ENCODE results near the gene ISYNA1. TPM values are rescaled to one million over a fixed set of nuclear protein-coding genes. Genes with fewer than 3 reads are reported as not detected.

ISYNA1 gene
- total and polyA plus RNA-seq, 2 donors (not counting 1 experiment from before 2014, with no cell fraction given): 22.6 to 28.3 TPM

DNA sequence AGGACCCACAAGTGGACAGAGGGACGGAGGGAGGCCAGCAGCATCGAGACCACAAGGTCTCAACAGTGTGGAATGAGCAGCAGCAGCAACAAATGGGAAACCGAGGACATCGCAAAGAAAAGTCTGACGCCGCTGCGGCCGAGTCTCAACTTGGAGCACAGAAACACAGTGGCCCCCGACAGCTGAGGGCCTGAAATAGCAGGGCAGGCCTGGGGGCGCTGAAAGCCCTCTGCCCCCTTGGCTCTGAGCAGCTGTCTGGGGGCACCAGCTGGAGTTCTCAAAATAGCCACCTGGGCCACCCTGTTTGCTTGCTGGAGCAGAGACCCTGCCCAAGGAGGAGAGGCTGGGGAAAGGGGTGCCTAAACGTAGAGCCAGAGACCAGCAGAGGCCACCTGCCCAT is 5.9 kb upstream of the ISYNA1 start:
- DNase-seq (no peak), ATAC-seq (ENCODE audit: low read depth) (no peak)
- Mint-ChIP-seq H3K4me1 (peaks cover 14% of the 10 kb centered on the region), H3K27me3 (no peaks in the 10 kb centered on the region), H3K27ac (no peak overlapping the region), H3K9me3 (ENCODE audit: insufficient read depth) (no peaks in the 10 kb centered on the region), H3K4me3 (no peak overlapping the region)
- CTCF ChIA-PET: no interaction called here
- WGBS (ENCODE audit: insufficient coverage): 87% methylated on average over 11 of the region's 11 CpGs
- TF ChIP-seq, protein P1, sequence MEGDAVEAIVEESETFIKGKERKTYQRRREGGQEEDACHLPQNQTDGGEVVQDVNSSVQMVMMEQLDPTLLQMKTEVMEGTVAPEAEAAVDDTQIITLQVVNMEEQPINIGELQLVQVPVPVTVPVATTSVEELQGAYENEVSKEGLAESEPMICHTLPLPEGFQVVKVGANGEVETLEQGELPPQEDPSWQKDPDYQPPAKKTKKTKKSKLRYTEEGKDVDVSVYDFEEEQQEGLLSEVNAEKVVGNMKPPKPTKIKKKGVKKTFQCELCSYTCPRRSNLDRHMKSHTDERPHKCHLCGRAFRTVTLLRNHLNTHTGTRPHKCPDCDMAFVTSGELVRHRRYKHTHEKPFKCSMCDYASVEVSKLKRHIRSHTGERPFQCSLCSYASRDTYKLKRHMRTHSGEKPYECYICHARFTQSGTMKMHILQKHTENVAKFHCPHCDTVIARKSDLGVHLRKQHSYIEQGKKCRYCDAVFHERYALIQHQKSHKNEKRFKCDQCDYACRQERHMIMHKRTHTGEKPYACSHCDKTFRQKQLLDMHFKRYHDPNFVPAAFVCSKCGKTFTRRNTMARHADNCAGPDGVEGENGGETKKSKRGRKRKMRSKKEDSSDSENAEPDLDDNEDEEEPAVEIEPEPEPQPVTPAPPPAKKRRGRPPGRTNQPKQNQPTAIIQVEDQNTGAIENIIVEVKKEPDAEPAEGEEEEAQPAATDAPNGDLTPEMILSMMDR (IDR thresholded peaks at IDR 0.05): no peak
- no peak for TF ChIP-seq EZH2 (IDR thresholded peaks at IDR 0.05; ENCODE audit: borderline replicate concordance, insufficient read depth, low read depth, low read length, poor library complexity, severe bottlenecking)
- POLR2A ChIA-PET: interaction anchor here (0.7 kb wide), 1 partner anchor 15 kb away, joined by 4 read pairs; no protein-coding TSS in a partner anchor
- H3K9me3 ChIP-seq (ENCODE audit: control extremely low read depth in 1 of 3, control insufficient read depth in 2 of 3, insufficient read depth in 1 of 3, low read length in 2 of 3): no peaks in the 10 kb centered on the region
- no peak overlapping the region for H3K27ac ChIP-seq (ENCODE audit: low read length in 2 of 2)
- peaks cover 0 to 52% of the 10 kb centered on the region in 2 experiments for H3K36me3 ChIP-seq (replicated peaks in 1 of 2; ENCODE audit: control extremely low read depth in 1 of 2, control insufficient read depth in 1 of 2, extremely low read depth in 1 of 2, insufficient read depth in 2 of 2, low read length in 1 of 2)
- peaks cover 4 to 8% of the 10 kb centered on the region in 2 donors for H3K4me1 ChIP-seq (ENCODE audit: control insufficient read depth in 2 of 2, insufficient read depth in 2 of 2, low read length in 2 of 2)
- intact Hi-C loops (cut with micrococcal nuclease): no loop called here
- peaks cover 28% of the 10 kb centered on the region for H4K20me1 ChIP-seq (ENCODE audit: control insufficient read depth, insufficient read depth, low read length, poor library complexity, severe bottlenecking)
- no peaks in the 10 kb centered on the region for H3K27me3 ChIP-seq (replicated peaks in 1 of 4; ENCODE audit: control extremely low read depth in 1 of 4, control insufficient read depth in 3 of 4, insufficient read depth in 4 of 4, low read length in 3 of 4)
- no peak overlapping the region for H2AFZ ChIP-seq (ENCODE audit: insufficient read depth, low read depth, low read length, poor library complexity, severe bottlenecking)
- no peak overlapping the region for H3K9ac ChIP-seq (ENCODE audit: low read length)
- H3K79me2 ChIP-seq (ENCODE audit: control insufficient read depth, insufficient read depth, low read length): peaks cover 17% of the 10 kb centered on the region
- no peak overlapping the region for H3K4me2 ChIP-seq (replicated peaks; ENCODE audit: low read depth, low read length, poor library complexity, severe bottlenecking)
- H3K4me3 ChIP-seq (ENCODE audit: control extremely low read depth in 1 of 5, extremely low read depth in 1 of 5, insufficient read depth in 1 of 5, low read depth in 2 of 5, low read length in 4 of 5): no peak overlapping the region

DNA sequence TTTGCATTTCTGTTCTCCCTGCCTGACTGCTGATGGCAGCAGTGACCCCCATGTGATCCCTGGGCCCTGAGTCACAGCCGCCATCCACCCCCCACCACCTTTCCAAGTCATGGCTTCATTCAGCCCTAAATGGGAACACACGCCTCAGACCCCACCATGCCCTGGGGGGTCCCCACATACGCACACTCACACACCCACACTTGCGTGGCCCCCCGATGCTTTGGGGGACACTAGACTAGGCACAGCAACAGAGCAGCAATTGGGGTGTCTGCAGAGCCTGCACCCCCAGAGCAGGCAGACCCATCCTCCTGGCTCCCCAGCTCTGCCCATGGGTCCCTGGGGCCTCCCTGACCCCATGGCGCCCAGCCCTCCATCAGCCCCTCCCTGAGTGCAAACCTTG is 5.5 kb upstream of the ISYNA1 start:
- H3K36me3 ChIP-seq (replicated peaks in 1 of 2; ENCODE audit: control extremely low read depth in 1 of 2, control insufficient read depth in 1 of 2, extremely low read depth in 1 of 2, insufficient read depth in 2 of 2, low read length in 1 of 2): peaks cover 0 to 48% of the 10 kb centered on the region in 2 experiments
- ATAC-seq (ENCODE audit: low read depth): no peak
- no peak overlapping the region for H3K9ac ChIP-seq (ENCODE audit: low read length)
- H3K4me1 ChIP-seq (ENCODE audit: control insufficient read depth in 2 of 2, insufficient read depth in 2 of 2, low read length in 2 of 2): peaks cover 4 to 10% of the 10 kb centered on the region in 2 donors
- ChIA-PET POLR2A (interaction anchor here (0.7 kb wide), 1 partner anchor 14 kb away, joined by 4 read pairs; no protein-coding TSS in a partner anchor), CTCF (no interaction called here)
- no peaks in the 10 kb centered on the region for H3K9me3 ChIP-seq (ENCODE audit: control extremely low read depth in 1 of 3, control insufficient read depth in 2 of 3, insufficient read depth in 1 of 3, low read length in 2 of 3)
- no peaks in the 10 kb centered on the region for H3K27me3 ChIP-seq (replicated peaks in 1 of 4; ENCODE audit: control extremely low read depth in 1 of 4, control insufficient read depth in 3 of 4, insufficient read depth in 4 of 4, low read length in 3 of 4)
- H3K4me3 ChIP-seq (ENCODE audit: control extremely low read depth in 1 of 5, extremely low read depth in 1 of 5, insufficient read depth in 1 of 5, low read depth in 2 of 5, low read length in 4 of 5): no peak overlapping the region
- H2AFZ ChIP-seq (ENCODE audit: insufficient read depth, low read depth, low read length, poor library complexity, severe bottlenecking): no peak overlapping the region
- no peak for DNase-seq
- no peak overlapping the region for H3K4me2 ChIP-seq (replicated peaks; ENCODE audit: low read depth, low read length, poor library complexity, severe bottlenecking)
- no peak overlapping the region for H3K27ac ChIP-seq (ENCODE audit: low read length in 2 of 2)
- peaks cover 12% of the 10 kb centered on the region for H3K79me2 ChIP-seq (ENCODE audit: control insufficient read depth, insufficient read depth, low read length)
- Mint-ChIP-seq H3K9me3 (ENCODE audit: insufficient read depth) (no peaks in the 10 kb centered on the region), H3K4me3 (no peak overlapping the region), H3K27me3 (no peaks in the 10 kb centered on the region), H3K27ac (no peak overlapping the region), H3K4me1 (peaks cover 15% of the 10 kb centered on the region)
- peaks cover 25% of the 10 kb centered on the region for H4K20me1 ChIP-seq (ENCODE audit: control insufficient read depth, insufficient read depth, low read length, poor library complexity, severe bottlenecking)
- WGBS (ENCODE audit: insufficient coverage): 100% methylated on average over 5 of the region's 6 CpGs
- no peak for TF ChIP-seq EZH2 (IDR thresholded peaks at IDR 0.05; ENCODE audit: borderline replicate concordance, insufficient read depth, low read depth, low read length, poor library complexity, severe bottlenecking)
- TF ChIP-seq, protein P1 (IDR thresholded peaks at IDR 0.05): no peak
- intact Hi-C loops (cut with micrococcal nuclease): no loop called here
